ENCODE data around the gene BEND6. TPM values are rescaled to one million over a fixed set of nuclear protein-coding genes. Genes with fewer than 3 reads are reported as not detected.

The BEND6 gene
- total and polyA plus RNA-seq, 4 donors, result 27.1 to 106 (median 82.3) TPM

DNA sequence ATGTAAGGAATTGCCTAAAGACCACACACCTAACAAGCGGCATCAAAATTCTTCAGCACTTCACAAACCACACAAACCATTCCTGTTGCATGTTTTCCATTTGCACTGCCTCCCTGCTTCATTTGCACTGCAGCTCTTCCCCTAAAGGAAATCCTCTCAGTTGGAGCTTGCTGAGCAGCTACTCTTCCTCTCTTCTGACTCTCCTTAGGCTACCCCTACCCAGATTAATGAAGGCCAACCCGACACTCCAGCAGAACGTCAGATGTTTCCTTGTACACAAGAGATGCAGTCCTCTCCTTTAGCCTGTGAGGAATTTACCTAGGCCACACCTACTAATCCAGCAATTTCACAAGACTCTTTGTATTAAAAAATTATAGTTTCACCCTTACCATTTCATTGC, 8.1 kb downstream of the BEND6 start:
- no peak overlapping the region for H3K4me3 ChIP-seq (ENCODE audit: low read depth, low read length)
- no peak overlapping the region for H3K27ac ChIP-seq (ENCODE audit: low read depth, low read length)
- H3K9me3 ChIP-seq (ENCODE audit: control insufficient read depth, insufficient read depth, low read length), result no peaks in the 10 kb centered on the region
- H3K27me3 ChIP-seq (ENCODE audit: control insufficient read depth, insufficient read depth, low read length), result no peaks in the 10 kb centered on the region
- no peaks in the 10 kb centered on the region for H3K36me3 ChIP-seq (ENCODE audit: control insufficient read depth, insufficient read depth, low read length)
- no peaks in the 10 kb centered on the region for H3K4me1 ChIP-seq (ENCODE audit: control insufficient read depth, insufficient read depth, low read length)
- DNase-seq (ENCODE audit: low read depth in 4 of 6, low spot score in 6 of 6), result no peak
- 78% methylated on average over 3 of the region's 3 CpGs for WGBS (ENCODE audit: insufficient coverage)

DNA sequence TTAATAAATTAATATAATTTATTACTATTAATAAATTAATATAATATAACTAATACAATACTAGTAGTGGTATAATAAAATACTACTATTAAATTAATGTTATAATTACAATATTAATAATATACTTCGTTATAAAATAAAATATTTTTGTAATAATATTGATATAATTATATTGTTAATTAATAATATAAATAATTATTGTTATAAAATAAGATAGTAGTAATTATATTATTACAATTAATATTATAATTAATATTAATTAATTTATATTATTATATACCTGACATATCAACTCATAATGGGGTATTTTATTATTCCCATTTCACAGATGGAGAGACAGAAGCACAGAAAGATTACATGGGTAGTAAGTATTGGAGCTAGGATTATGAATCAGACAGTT, 8.9 kb downstream of the BEND6 start:
- no peaks in the 10 kb centered on the region for H3K36me3 ChIP-seq (ENCODE audit: control insufficient read depth, insufficient read depth, low read length)
- H3K9me3 ChIP-seq (ENCODE audit: control insufficient read depth, insufficient read depth, low read length), result no peaks in the 10 kb centered on the region
- H3K27me3 ChIP-seq (ENCODE audit: control insufficient read depth, insufficient read depth, low read length), result no peaks in the 10 kb centered on the region
- no peaks in the 10 kb centered on the region for H3K4me1 ChIP-seq (ENCODE audit: control insufficient read depth, insufficient read depth, low read length)
- H3K4me3 ChIP-seq (ENCODE audit: low read depth, low read length), result no peak overlapping the region
- DNase-seq (ENCODE audit: low read depth in 4 of 6, low spot score in 6 of 6), result no peak
- H3K27ac ChIP-seq (ENCODE audit: low read depth, low read length), result no peak overlapping the region
- no CpG with 5 or more reads among the region's 1 CpG for WGBS (ENCODE audit: insufficient coverage)

- no peak overlapping the region for H3K4me3 ChIP-seq (ENCODE audit: low read depth, low read length)
- no peaks in the 10 kb centered on the region for H3K27me3 ChIP-seq (ENCODE audit: control insufficient read depth, insufficient read depth, low read length)
- no peak overlapping the region for H3K27ac ChIP-seq (ENCODE audit: low read depth, low read length)
- DNase-seq (ENCODE audit: low read depth in 4 of 6, low spot score in 6 of 6), result no peak
- no peaks in the 10 kb centered on the region for H3K9me3 ChIP-seq (ENCODE audit: control insufficient read depth, insufficient read depth, low read length)
- H3K36me3 ChIP-seq (ENCODE audit: control insufficient read depth, insufficient read depth, low read length), result no peaks in the 10 kb centered on the region
- no CpG with 5 or more reads among the region's 1 CpG for WGBS (ENCODE audit: insufficient coverage)
- H3K4me1 ChIP-seq (ENCODE audit: control insufficient read depth, insufficient read depth, low read length), result no peaks in the 10 kb centered on the region
These were observed 10.2 kb downstream of the BEND6 start for GRCh38 chr6:56965126-56965525.

DNA sequence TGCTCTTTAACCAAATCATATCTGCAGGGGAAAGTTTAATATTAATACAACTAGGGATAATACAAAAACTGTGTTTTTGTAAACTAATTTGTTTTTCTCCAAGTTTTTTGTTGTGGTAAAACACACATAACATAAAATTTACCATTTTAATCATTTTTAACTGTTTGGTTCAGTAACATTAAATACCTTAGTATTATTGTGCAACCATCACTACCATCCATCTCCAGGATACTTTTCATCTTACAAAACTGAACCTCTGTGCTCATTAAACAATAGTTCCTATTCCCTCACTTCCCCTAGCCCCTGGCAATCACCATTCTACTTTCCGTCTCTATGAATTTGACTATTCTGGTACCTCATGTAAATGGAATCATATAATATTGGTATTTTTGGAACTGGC, 15.9 kb downstream of the BEND6 start:
- Histone ChIP-seq H3K27me3 (ENCODE audit: control insufficient read depth, insufficient read depth, low read length) (no peaks in the 10 kb centered on the region), H3K4me1 (ENCODE audit: control insufficient read depth, insufficient read depth, low read length) (no peaks in the 10 kb centered on the region), H3K4me3 (ENCODE audit: low read depth, low read length) (no peak overlapping the region), H3K9me3 (ENCODE audit: control insufficient read depth, insufficient read depth, low read length) (no peaks in the 10 kb centered on the region), H3K36me3 (ENCODE audit: control insufficient read depth, insufficient read depth, low read length) (no peaks in the 10 kb centered on the region), H3K27ac (ENCODE audit: low read depth, low read length) (no peak overlapping the region)
- WGBS (ENCODE audit: insufficient coverage), result no CpG with 5 or more reads among the region's 1 CpG
- no peak for DNase-seq (ENCODE audit: low read depth in 4 of 6, low spot score in 6 of 6)

GRCh38 chr6:56977192-56977591, 22.3 kb downstream of the BEND6 start:
- DNase-seq (ENCODE audit: low read depth in 4 of 6, low spot score in 6 of 6), result no peak
- H3K4me1 ChIP-seq (ENCODE audit: control insufficient read depth, insufficient read depth, low read length), result no peaks in the 10 kb centered on the region
- H3K36me3 ChIP-seq (ENCODE audit: control insufficient read depth, insufficient read depth, low read length), result no peaks in the 10 kb centered on the region
- H3K9me3 ChIP-seq (ENCODE audit: control insufficient read depth, insufficient read depth, low read length), result peaks cover 9% of the 10 kb centered on the region
- no peaks in the 10 kb centered on the region for H3K27me3 ChIP-seq (ENCODE audit: control insufficient read depth, insufficient read depth, low read length)
- no peak overlapping the region for H3K27ac ChIP-seq (ENCODE audit: low read depth, low read length)
- no CpG with 5 or more reads among the region's 1 CpG for WGBS (ENCODE audit: insufficient coverage)
- no peak overlapping the region for H3K4me3 ChIP-seq (ENCODE audit: low read depth, low read length)

DNA sequence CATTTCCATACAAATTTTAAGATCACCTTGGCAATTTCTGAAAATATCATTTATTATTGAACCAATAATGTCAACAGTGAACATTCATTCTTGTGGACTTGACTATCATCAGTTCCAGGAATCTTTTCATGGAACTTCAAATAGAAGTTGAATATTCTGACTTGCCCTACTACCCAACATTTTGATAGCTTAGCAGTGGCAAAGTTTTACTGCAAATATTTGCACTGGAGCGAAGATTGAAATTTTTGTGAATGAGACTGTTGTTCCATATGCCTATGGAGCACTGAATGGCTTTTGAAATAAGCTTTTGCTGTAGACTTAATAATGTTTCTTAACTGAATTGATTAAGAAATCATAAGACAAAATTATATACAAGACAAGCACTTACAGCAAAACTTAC, 23.6 kb downstream of the BEND6 start:
- H3K4me1 ChIP-seq (ENCODE audit: control insufficient read depth, insufficient read depth, low read length), result no peaks in the 10 kb centered on the region
- DNase-seq (ENCODE audit: low read depth in 4 of 6, low spot score in 6 of 6), result no peak
- no peaks in the 10 kb centered on the region for H3K36me3 ChIP-seq (ENCODE audit: control insufficient read depth, insufficient read depth, low read length)
- WGBS (ENCODE audit: insufficient coverage), result no CpG with 5 or more reads among the region's 1 CpG
- no peaks in the 10 kb centered on the region for H3K27me3 ChIP-seq (ENCODE audit: control insufficient read depth, insufficient read depth, low read length)
- H3K4me3 ChIP-seq (ENCODE audit: low read depth, low read length), result no peak overlapping the region
- peaks cover 9% of the 10 kb centered on the region for H3K9me3 ChIP-seq (ENCODE audit: control insufficient read depth, insufficient read depth, low read length)
- no peak overlapping the region for H3K27ac ChIP-seq (ENCODE audit: low read depth, low read length)

DNA sequence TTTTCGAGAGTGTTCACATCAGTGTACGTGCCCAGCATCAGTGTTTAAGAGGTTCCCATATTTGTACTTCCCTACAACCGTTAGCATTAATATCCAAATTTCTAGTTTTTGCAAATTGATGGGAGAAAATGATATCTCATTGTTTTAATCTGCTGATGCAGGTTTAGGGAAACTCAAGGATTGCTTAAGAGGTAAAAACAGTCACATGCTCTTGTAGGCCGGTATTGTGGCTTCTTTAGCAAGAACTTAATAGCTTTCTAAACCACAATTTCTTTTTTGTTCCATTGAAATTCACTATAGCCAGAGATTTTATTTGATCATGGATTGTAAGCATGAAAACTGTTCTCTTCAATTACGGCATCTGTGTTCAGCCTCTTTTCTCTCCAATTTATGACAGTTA, 29.5 kb downstream of the BEND6 start:
- H3K27me3 ChIP-seq (ENCODE audit: control insufficient read depth, insufficient read depth, low read length), result no peaks in the 10 kb centered on the region
- H3K27ac ChIP-seq (ENCODE audit: low read depth, low read length), result no peak overlapping the region
- no CpG with 5 or more reads among the region's 5 CpGs for WGBS (ENCODE audit: insufficient coverage)
- H3K36me3 ChIP-seq (ENCODE audit: control insufficient read depth, insufficient read depth, low read length), result no peaks in the 10 kb centered on the region
- no peaks in the 10 kb centered on the region for H3K4me1 ChIP-seq (ENCODE audit: control insufficient read depth, insufficient read depth, low read length)
- no peaks in the 10 kb centered on the region for H3K9me3 ChIP-seq (ENCODE audit: control insufficient read depth, insufficient read depth, low read length)
- no peak overlapping the region for H3K4me3 ChIP-seq (ENCODE audit: low read depth, low read length)
- no peak for DNase-seq (ENCODE audit: low read depth in 4 of 6, low spot score in 6 of 6)

DNA sequence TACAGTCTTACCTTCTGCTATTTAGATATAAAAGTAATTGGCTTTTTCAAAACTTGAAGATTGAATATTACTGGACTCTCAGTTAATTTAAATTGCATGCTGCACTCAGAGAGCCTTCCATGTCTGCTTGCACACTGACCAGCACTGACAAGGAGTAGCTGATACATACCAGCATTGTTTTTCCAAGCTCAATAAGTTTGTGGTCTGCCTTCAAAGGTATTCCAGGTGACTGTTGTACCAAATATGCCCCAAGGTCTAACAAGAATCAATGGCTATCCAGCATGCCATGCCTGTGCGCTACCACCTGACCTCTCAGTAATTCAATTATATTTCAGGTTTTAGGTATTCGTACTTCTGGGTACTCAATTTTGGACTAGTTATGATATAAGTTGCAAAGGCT, 30.0 kb downstream of the BEND6 start:
- no peaks in the 10 kb centered on the region for H3K9me3 ChIP-seq (ENCODE audit: control insufficient read depth, insufficient read depth, low read length)
- H3K4me1 ChIP-seq (ENCODE audit: control insufficient read depth, insufficient read depth, low read length), result no peaks in the 10 kb centered on the region
- no peak for DNase-seq (ENCODE audit: low read depth in 4 of 6, low spot score in 6 of 6)
- no peak overlapping the region for H3K27ac ChIP-seq (ENCODE audit: low read depth, low read length)
- no CpG with 5 or more reads among the region's 2 CpGs for WGBS (ENCODE audit: insufficient coverage)
- H3K27me3 ChIP-seq (ENCODE audit: control insufficient read depth, insufficient read depth, low read length), result no peaks in the 10 kb centered on the region
- no peak overlapping the region for H3K4me3 ChIP-seq (ENCODE audit: low read depth, low read length)
- H3K36me3 ChIP-seq (ENCODE audit: control insufficient read depth, insufficient read depth, low read length), result no peaks in the 10 kb centered on the region

DNA sequence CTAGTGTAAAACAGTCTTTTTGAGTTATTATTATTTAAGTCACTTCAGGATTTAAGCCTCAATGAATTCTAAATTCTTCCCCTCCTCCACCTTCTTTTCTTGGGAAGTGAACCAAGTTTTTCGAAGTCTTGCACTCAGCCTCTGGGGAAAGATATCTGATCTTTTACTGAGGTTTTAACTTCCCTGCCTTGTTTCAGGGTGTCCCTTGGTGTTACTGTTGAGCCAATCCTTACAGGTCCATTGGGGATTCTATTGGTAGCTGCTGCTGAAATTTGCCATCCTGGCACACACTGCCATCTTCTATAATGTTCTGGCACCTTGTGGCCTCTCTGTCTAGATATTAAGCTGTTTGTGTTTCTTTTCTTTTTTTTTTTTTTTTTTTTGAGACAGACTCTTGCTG, 31.7 kb downstream of the BEND6 start:
- H3K4me3 ChIP-seq (ENCODE audit: low read depth, low read length), result no peak overlapping the region
- H3K27ac ChIP-seq (ENCODE audit: low read depth, low read length), result no peak overlapping the region
- no CpG with 5 or more reads among the region's 1 CpG for WGBS (ENCODE audit: insufficient coverage)
- no peaks in the 10 kb centered on the region for H3K4me1 ChIP-seq (ENCODE audit: control insufficient read depth, insufficient read depth, low read length)
- H3K27me3 ChIP-seq (ENCODE audit: control insufficient read depth, insufficient read depth, low read length), result no peaks in the 10 kb centered on the region
- H3K9me3 ChIP-seq (ENCODE audit: control insufficient read depth, insufficient read depth, low read length), result no peaks in the 10 kb centered on the region
- no peak for DNase-seq (ENCODE audit: low read depth in 4 of 6, low spot score in 6 of 6)
- H3K36me3 ChIP-seq (ENCODE audit: control insufficient read depth, insufficient read depth, low read length), result no peaks in the 10 kb centered on the region

- Histone ChIP-seq H3K9me3 (ENCODE audit: control insufficient read depth, insufficient read depth, low read length) (no peaks in the 10 kb centered on the region), H3K36me3 (ENCODE audit: control insufficient read depth, insufficient read depth, low read length) (no peaks in the 10 kb centered on the region), H3K27me3 (ENCODE audit: control insufficient read depth, insufficient read depth, low read length) (no peaks in the 10 kb centered on the region), H3K4me3 (ENCODE audit: low read depth, low read length) (no peak overlapping the region), H3K27ac (ENCODE audit: low read depth, low read length) (no peak overlapping the region), H3K4me1 (ENCODE audit: control insufficient read depth, insufficient read depth, low read length) (no peaks in the 10 kb centered on the region)
- DNase-seq (ENCODE audit: low read depth in 4 of 6, low spot score in 6 of 6), result no peak
- WGBS (ENCODE audit: insufficient coverage), result 92% methylated on average over 3 of the region's 10 CpGs
These were observed 33.2 kb downstream of the BEND6 start for GRCh38 chr6:56988145-56988544.
